K562 (cell line): ENCODE measurements around the gene TIA1. TPM values are rescaled to one million over a fixed set of nuclear protein-coding genes. Genes with fewer than 3 reads are reported as not detected.

Experiments
- BCOR ChIP-seq: fragments of 450-650 bp; IDR thresholded peaks from 2 replicates; pipeline ENCODE4 v1.6.1; 2016
- ETS2 ChIP-seq: IDR thresholded peaks from 2 replicates; pipeline ENCODE4 v1.6.1; 2016; ENCODE audit warnings: borderline replicate concordance, missing genetic modification characterization, mild to moderate bottlenecking, moderate library complexity, missing compliant biosample characterization; ENCODE audit not compliant: poor library complexity, severe bottlenecking
- LARP7 ChIP-seq: fragments of 450-650 bp; IDR thresholded peaks from 2 replicates; pipeline ENCODE4 v1.6.1; 2016
- SRSF3 ChIP-seq: fragments of 200-400 bp; formaldehyde crosslinking; IDR thresholded peaks from 2 replicates; pipeline ENCODE4 v1.6.1; 2016; ENCODE audit warnings: mild to moderate bottlenecking, low read length, moderate library complexity; ENCODE audit not compliant: insufficient read depth
- TCF7L2 ChIP-seq: fragments of 150-350 bp; IDR thresholded peaks from 2 replicates; pipeline ENCODE4 v1.6.1; 2016; ENCODE audit warnings: low read depth, mild to moderate bottlenecking, low read length, moderate library complexity
- TEAD1 ChIP-seq, 2 experiments: fragments of 450-650 bp in 1 of 2; sonication (generic) in 1 of 2; formaldehyde crosslinking; IDR thresholded peaks; 2 replicates each; pipeline versions ENCODE4 v1.4.0 to v1.8.0; 2020 to 2022; ENCODE audit warnings: mild to moderate bottlenecking in 2 of 2, missing genetic modification reagents in 1 of 2
- ZNF217 ChIP-seq: sonication (generic); formaldehyde crosslinking; IDR thresholded peaks from 2 replicates; pipeline ENCODE4 v1.8.0; 2022; ENCODE audit warnings: mild to moderate bottlenecking, missing genetic modification reagents
- ZNF24 ChIP-seq: fragments of 450-650 bp; IDR thresholded peaks from 2 replicates; pipeline ENCODE4 v1.6.1; 2016
- polyA plus RNA-seq, 8 experiments: library from polyadenylated mRNA; depleted of rRNA in 4 of 8; stranded (reverse) in 5 of 8; unstranded in 3 of 8; fragments of >200 nt; fragmentation: Nextera tagmentation in 2 of 8; fragmentation: Illumina TruSeq in 1 of 8; extraction: Ambion mirVana in 2 of 8; extraction: Trizol in 1 of 8; gene quantifications; 2 replicates each; pipeline versions ENCODE4 v1.2.1 to v1.2.3, GENCODE V29; 2011 to 2014; ENCODE audit warnings: inconsistent platforms in 1 of 8, missing spikeins in 1 of 8
- total RNA-seq, 7 experiments: library from RNA; depleted of rRNA in 6 of 7; stranded (reverse); fragments of >200 nt in 6 of 7; fragmentation: Illumina TruSeq in 2 of 7; extraction: Trizol in 2 of 7; gene quantifications; 2 replicates each; pipeline versions ENCODE4 v1.2.1 to v1.2.3, GENCODE V29; 2011 to 2021; ENCODE audit warnings: low replicate concordance in 1 of 7
- TF ChIP-seq, protein P1 (sequence below): fragments of 450-650 bp; IDR thresholded peaks from 2 replicates; pipeline ENCODE4 v1.6.1; 2018; ENCODE audit not compliant: partially characterized antibody
- TF ChIP-seq, protein P2 (sequence below): fragments of 450-650 bp; formaldehyde crosslinking; IDR thresholded peaks from 2 replicates; pipeline ENCODE4 v1.4.0; 2020; ENCODE audit warnings: mild to moderate bottlenecking, moderate library complexity
- TF ChIP-seq, protein P3 (sequence below): sonication (generic); formaldehyde crosslinking; IDR thresholded peaks from 2 replicates; pipeline ENCODE4 v1.5.0; 2020; ENCODE audit warnings: missing genetic modification reagents
- TF ChIP-seq, protein P4 (sequence below): sonication (generic); formaldehyde crosslinking; IDR thresholded peaks from 2 replicates; pipeline ENCODE4 v1.8.1; 2023; ENCODE audit warnings: mild to moderate bottlenecking, missing genetic modification reagents
- TF ChIP-seq, protein P5 (sequence below): fragments of 250-450 bp; sonication (Bioruptor Pico); IDR thresholded peaks from 2 replicates; pipeline ENCODE4 v1.8.0; 2021; ENCODE audit warnings: borderline replicate concordance, mild to moderate bottlenecking, moderate library complexity; ENCODE audit not compliant: poor library complexity, severe bottlenecking
- TF ChIP-seq, protein P6 (sequence below): fragments of 450-650 bp; IDR thresholded peaks from 2 replicates; pipeline ENCODE4 v1.6.1; 2016; ENCODE audit warnings: missing biosample characterization, missing genetic modification characterization

TIA1 gene
- total and polyA plus RNA-seq, 9 of the 15 experiments (the other 6 are each of a cell fraction or from before 2014, with no cell fraction given) = 25.3 to 129 (median 79.6) TPM

DNA sequence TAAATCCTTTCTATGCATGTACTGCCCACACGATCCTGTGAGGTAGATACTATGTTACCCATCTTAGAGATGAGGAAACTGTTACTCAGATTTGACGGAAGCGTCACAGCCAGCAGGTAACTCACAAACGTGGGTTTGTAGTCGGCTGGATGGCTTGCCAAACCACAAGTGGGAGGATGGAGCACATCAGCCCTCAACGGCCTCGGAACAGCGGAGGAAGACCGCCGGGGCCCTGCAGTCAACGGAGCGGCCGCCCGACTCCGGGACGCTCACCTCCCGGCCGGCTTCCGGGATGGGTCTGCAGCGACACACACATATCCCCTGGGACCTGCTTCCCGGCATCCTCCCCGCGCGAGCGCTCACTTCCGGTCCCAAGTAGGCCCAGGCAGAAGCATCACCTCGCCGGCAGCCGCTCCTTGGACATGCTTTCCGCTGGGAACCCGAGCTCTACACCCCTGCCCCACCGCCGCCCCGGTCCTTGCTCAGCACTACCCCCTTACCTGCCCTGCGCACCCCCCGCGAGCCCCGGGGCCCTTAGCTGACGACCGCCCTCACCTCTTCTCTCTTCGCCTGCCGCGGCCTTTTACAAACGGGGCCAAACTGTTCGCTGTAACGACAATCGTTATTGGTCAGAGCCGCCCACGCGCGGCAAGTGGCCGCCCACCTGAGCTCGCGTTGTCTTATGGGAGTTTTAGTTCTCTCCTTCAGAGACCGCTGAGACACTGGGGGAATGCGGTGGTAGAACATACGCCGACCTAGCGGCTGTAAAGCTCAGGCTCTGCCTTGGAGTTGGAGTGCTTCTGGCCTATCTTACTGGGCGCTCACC is 57.8 kb downstream of the TIA1 start, which contains the start of gene C2orf42 (continued):
- TF ChIP-seq ZNF24 = peak; percentile 49
- no peak for TF ChIP-seq LARP7
- TF ChIP-seq, protein P1, sequence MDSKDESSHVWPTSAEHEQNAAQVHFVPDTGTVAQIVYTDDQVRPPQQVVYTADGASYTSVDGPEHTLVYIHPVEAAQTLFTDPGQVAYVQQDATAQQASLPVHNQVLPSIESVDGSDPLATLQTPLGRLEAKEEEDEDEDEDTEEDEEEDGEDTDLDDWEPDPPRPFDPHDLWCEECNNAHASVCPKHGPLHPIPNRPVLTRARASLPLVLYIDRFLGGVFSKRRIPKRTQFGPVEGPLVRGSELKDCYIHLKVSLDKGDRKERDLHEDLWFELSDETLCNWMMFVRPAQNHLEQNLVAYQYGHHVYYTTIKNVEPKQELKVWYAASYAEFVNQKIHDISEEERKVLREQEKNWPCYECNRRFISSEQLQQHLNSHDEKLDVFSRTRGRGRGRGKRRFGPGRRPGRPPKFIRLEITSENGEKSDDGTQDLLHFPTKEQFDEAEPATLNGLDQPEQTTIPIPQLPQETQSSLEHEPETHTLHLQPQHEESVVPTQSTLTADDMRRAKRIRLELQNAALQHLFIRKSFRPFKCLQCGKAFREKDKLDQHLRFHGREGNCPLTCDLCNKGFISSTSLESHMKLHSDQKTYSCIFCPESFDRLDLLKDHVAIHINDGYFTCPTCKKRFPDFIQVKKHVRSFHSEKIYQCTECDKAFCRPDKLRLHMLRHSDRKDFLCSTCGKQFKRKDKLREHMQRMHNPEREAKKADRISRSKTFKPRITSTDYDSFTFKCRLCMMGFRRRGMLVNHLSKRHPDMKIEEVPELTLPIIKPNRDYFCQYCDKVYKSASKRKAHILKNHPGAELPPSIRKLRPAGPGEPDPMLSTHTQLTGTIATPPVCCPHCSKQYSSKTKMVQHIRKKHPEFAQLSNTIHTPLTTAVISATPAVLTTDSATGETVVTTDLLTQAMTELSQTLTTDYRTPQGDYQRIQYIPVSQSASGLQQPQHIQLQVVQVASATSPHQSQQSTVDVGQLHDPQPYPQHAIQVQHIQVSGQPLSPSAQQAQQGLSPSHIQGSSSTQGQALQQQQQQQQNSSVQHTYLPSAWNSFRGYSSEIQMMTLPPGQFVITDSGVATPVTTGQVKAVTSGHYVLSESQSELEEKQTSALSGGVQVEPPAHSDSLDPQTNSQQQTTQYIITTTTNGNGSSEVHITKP = peak; percentile 97
- TF ChIP-seq, protein P2, sequence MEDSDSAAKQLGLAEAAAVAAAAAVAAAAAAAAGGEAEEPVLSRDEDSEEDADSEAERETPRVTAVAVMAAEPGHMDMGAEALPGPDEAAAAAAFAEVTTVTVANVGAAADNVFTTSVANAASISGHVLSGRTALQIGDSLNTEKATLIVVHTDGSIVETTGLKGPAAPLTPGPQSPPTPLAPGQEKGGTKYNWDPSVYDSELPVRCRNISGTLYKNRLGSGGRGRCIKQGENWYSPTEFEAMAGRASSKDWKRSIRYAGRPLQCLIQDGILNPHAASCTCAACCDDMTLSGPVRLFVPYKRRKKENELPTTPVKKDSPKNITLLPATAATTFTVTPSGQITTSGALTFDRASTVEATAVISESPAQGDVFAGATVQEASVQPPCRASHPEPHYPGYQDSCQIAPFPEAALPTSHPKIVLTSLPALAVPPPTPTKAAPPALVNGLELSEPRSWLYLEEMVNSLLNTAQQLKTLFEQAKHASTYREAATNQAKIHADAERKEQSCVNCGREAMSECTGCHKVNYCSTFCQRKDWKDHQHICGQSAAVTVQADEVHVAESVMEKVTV (CRISPR knock-in tag) = no peak
- no peak for TF ChIP-seq TCF7L2
- TF ChIP-seq, protein P3, sequence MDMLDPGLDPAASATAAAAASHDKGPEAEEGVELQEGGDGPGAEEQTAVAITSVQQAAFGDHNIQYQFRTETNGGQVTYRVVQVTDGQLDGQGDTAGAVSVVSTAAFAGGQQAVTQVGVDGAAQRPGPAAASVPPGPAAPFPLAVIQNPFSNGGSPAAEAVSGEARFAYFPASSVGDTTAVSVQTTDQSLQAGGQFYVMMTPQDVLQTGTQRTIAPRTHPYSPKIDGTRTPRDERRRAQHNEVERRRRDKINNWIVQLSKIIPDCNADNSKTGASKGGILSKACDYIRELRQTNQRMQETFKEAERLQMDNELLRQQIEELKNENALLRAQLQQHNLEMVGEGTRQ = peak; percentile 88
- peak; percentile 56 for TF ChIP-seq ETS2
- TF ChIP-seq, protein P4, sequence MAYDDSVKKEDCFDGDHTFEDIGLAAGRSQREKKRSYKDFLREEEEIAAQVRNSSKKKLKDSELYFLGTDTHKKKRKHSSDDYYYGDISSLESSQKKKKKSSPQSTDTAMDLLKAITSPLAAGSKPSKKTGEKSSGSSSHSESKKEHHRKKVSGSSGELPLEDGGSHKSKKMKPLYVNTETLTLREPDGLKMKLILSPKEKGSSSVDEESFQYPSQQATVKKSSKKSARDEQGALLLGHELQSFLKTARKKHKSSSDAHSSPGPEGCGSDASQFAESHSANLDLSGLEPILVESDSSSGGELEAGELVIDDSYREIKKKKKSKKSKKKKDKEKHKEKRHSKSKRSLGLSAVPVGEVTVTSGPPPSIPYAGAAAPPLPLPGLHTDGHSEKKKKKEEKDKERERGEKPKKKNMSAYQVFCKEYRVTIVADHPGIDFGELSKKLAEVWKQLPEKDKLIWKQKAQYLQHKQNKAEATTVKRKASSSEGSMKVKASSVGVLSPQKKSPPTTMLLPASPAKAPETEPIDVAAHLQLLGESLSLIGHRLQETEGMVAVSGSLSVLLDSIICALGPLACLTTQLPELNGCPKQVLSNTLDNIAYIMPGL = no peak; the same call in 1 of the 2 replicates
- TF ChIP-seq SRSF3 = no peak
- TF ChIP-seq TEAD1 (CRISPR knock-in tag; IDR thresholded peaks at IDR 0.05) = peak in 1 of 2 experiments; percentile 38; a peak in 2 of 4 replicates
- no peak for TF ChIP-seq ZNF217 (CRISPR knock-in tag)
- TF ChIP-seq, protein P5, sequence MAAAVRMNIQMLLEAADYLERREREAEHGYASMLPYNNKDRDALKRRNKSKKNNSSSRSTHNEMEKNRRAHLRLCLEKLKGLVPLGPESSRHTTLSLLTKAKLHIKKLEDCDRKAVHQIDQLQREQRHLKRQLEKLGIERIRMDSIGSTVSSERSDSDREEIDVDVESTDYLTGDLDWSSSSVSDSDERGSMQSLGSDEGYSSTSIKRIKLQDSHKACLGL (CRISPR knock-in tag) = no peak
- TF ChIP-seq, protein P6, sequence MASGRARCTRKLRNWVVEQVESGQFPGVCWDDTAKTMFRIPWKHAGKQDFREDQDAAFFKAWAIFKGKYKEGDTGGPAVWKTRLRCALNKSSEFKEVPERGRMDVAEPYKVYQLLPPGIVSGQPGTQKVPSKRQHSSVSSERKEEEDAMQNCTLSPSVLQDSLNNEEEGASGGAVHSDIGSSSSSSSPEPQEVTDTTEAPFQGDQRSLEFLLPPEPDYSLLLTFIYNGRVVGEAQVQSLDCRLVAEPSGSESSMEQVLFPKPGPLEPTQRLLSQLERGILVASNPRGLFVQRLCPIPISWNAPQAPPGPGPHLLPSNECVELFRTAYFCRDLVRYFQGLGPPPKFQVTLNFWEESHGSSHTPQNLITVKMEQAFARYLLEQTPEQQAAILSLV = no peak
- TF ChIP-seq BCOR = no peak
